B cell (primary cell): ENCODE measurements around the gene MGAT1. TPM values are rescaled to one million over a fixed set of nuclear protein-coding genes. Genes with fewer than 3 reads are reported as not detected.

Experiments used
- ATAC-seq: fragments of 200-7000 bp; cut with Tn5 transposase; one replicate; pipeline ENCODE4 v1.10.0; 2021; ENCODE audit warnings: low read depth, mild to moderate bottlenecking, moderate number of reproducible peaks, moderate library complexity
- CTCF ChIA-PET: fragments of 350-600 bp; sonication (Branson Sonifier 250); formaldehyde crosslinking; loops from one replicate; lab custom pipeline; 2021; ENCODE audit warnings: antibody characterized with exemption, inconsistent platforms; lab: Charles Lee
- POLR2A ChIA-PET: fragments of 350-600 bp; sonication (Branson Sonifier 250); formaldehyde crosslinking; loops from one replicate; lab custom pipeline; 2021; ENCODE audit warnings: antibody characterized with exemption; lab: Charles Lee
- DNase-seq: peaks from one replicate; pipeline ENCODE4 v3.0.0; 2013
- H2AFZ ChIP-seq: 2 replicates; pipeline ENCODE4 v1.6.1; 2012; ENCODE audit warnings: mild to moderate bottlenecking, low read depth, low read length; ENCODE audit not compliant: insufficient read depth, poor library complexity, severe bottlenecking
- H3K27ac ChIP-seq, 2 donors: 1 replicate in 1 of 2; 2 replicates in 1 of 2; pipeline ENCODE4 v1.5.1; 2012 to 2013; ENCODE audit warnings: low read length in 2 of 2, mild to moderate bottlenecking in 2 of 2, moderate library complexity in 1 of 2
- H3K27me3 ChIP-seq, 4 experiments: fragments of 200-600 bp in 1 of 4; sonication (generic) in 1 of 4; replicated peaks in 1 of 4; 1 replicate in 2 of 4; 2 replicates in 2 of 4; pipeline versions ENCODE4 v1.6.1 to v1.7.0; 2013 to 2016; ENCODE audit warnings: low read length in 3 of 4, mild to moderate bottlenecking in 2 of 4, mixed read lengths in 1 of 4, moderate library complexity in 1 of 4; ENCODE audit not compliant: insufficient read depth in 4 of 4, control insufficient read depth in 3 of 4; ENCODE audit errors: control extremely low read depth in 1 of 4
- H3K36me3 ChIP-seq, 2 experiments: replicated peaks in 1 of 2; 1 replicate in 1 of 2; 2 replicates in 1 of 2; pipeline versions ENCODE4 v1.6.1 to v1.7.1; 2013; ENCODE audit warnings: low read length in 1 of 2; ENCODE audit not compliant: insufficient read depth in 2 of 2, control insufficient read depth in 1 of 2; ENCODE audit errors: control extremely low read depth in 1 of 2, extremely low read depth in 1 of 2
- H3K4me1 ChIP-seq, 2 donors: fragments of 200-600 bp in 1 of 2; sonication (generic) in 1 of 2; 1 replicate in 1 of 2; 2 replicates in 1 of 2; pipeline versions ENCODE4 v1.5.1 to v1.6.1; 2013 to 2017; ENCODE audit warnings: low read length in 2 of 2; ENCODE audit not compliant: control insufficient read depth in 2 of 2, insufficient read depth in 2 of 2
- H3K4me2 ChIP-seq: replicated peaks from 2 replicates; pipeline ENCODE3; 2012; ENCODE audit warnings: mild to moderate bottlenecking, low read depth, low read length; ENCODE audit not compliant: poor library complexity, severe bottlenecking
- H3K4me3 ChIP-seq, 5 experiments: fragments of 200-600 bp in 1 of 5; sonication (generic) in 1 of 5; 1 replicate in 3 of 5; 2 replicates in 2 of 5; pipeline versions ENCODE4 v1.5.1 to v1.7.0; 2011 to 2016; ENCODE audit warnings: low read length in 4 of 5, mild to moderate bottlenecking in 4 of 5, low read depth in 2 of 5, control low read depth in 1 of 5, moderate library complexity in 1 of 5; ENCODE audit not compliant: insufficient read depth in 1 of 5; ENCODE audit errors: control extremely low read depth in 1 of 5, extremely low read depth in 1 of 5
- H3K79me2 ChIP-seq: fragments of 200-600 bp; sonication (generic); one replicate; pipeline ENCODE4 v1.6.0; 2016; ENCODE audit warnings: low read length; ENCODE audit not compliant: control insufficient read depth, insufficient read depth
- H3K9ac ChIP-seq: fragments of 200-600 bp; sonication (generic); 2 replicates; pipeline ENCODE4 v1.6.1; 2017; ENCODE audit warnings: mild to moderate bottlenecking, low read length, moderate library complexity
- H3K9me3 ChIP-seq, 3 donors: one replicate each; pipeline versions ENCODE4 v1.6.1 to v1.7.1; 2013; ENCODE audit warnings: low read length in 2 of 3; ENCODE audit not compliant: control insufficient read depth in 2 of 3, insufficient read depth in 1 of 3; ENCODE audit errors: control extremely low read depth in 1 of 3
- H4K20me1 ChIP-seq: 2 replicates; pipeline ENCODE4 v1.6.0; 2012; ENCODE audit warnings: mild to moderate bottlenecking, low read length; ENCODE audit not compliant: insufficient read depth, control insufficient read depth, poor library complexity, severe bottlenecking
- H3K27ac Mint-ChIP-seq: one replicate; pipeline ENCODE4 v1.8.0; 2021; ENCODE audit warnings: mixed read lengths
- H3K27me3 Mint-ChIP-seq: one replicate; pipeline ENCODE4 v1.8.0; 2021; ENCODE audit warnings: mixed read lengths
- H3K4me1 Mint-ChIP-seq: one replicate; pipeline ENCODE4 v1.8.0; 2021; ENCODE audit warnings: mixed read lengths
- H3K4me3 Mint-ChIP-seq: one replicate; pipeline ENCODE4 v1.8.0; 2021; ENCODE audit warnings: mixed read lengths
- H3K9me3 Mint-ChIP-seq: one replicate; pipeline ENCODE4 v1.8.0; 2022; ENCODE audit warnings: mixed read lengths; ENCODE audit not compliant: insufficient read depth
- CTCF ChIP-seq: fragments of 200-600 bp; IDR thresholded peaks from one replicate; pipeline ENCODE4 v1.8.0; 2022; ENCODE audit warnings: antibody characterized with exemption, mild to moderate bottlenecking
- EZH2 ChIP-seq: IDR thresholded peaks from 2 replicates; pipeline ENCODE4 v1.6.1; 2012; ENCODE audit warnings: borderline replicate concordance, low read depth, mild to moderate bottlenecking, moderate library complexity, low read length; ENCODE audit not compliant: insufficient read depth, poor library complexity, severe bottlenecking
- WGBS: methylation state at CpG from one replicate; pipeline ENCODE4 v1.1.5; 2013; ENCODE audit warnings: missing lambda C conversion rate; ENCODE audit not compliant: insufficient coverage; 5-methylcytosine and 5-hydroxymethylcytosine counted together
- intact Hi-C: fragments of 100-400 bp; cut with micrococcal nuclease; formaldehyde crosslinking; loops from one replicate; pipeline ENCODE4 v1.10.0; 2022
- polyA plus RNA-seq: library from polyadenylated mRNA; depleted of rRNA; stranded (reverse); fragments of >200 nt; gene quantifications from 2 replicates; pipeline ENCODE4 v1.2.3, GENCODE V29; 2012
- total RNA-seq, 2 donors: library from RNA; stranded (reverse); fragments of 120-200 nt in 1 of 2; gene quantifications; 1 replicate in 1 of 2; 2 replicates in 1 of 2; pipeline versions ENCODE4 v1.2.3 to v1.2.4, GENCODE V29; 2013 to 2022

Gene MGAT1
- total and polyA plus RNA-seq, 2 donors (not counting 1 experiment from before 2014, with no cell fraction given), result 81.2 to 140 TPM

GRCh38 chr5:180790524-180790923, 12.1 kb downstream of the MGAT1 start:
- Mint-ChIP-seq H3K27ac (peak overlapping the region; percentile 46), H3K4me3 (no peak overlapping the region), H3K4me1 (peaks cover 42% of the 10 kb centered on the region), H3K27me3 (no peaks in the 10 kb centered on the region), H3K9me3 (no peaks in the 10 kb centered on the region)
- H2AFZ ChIP-seq, result no peak overlapping the region
- ChIA-PET POLR2A (interaction anchor here (0.5 kb wide), 1 partner anchor 43 kb away, joined by 3 read pairs; no protein-coding TSS in a partner anchor), CTCF (interaction anchor here (0.6 to 3.8 kb wide), 2 partner anchors 32 to 40 kb away, joined by 3 to 20 read pairs; no protein-coding TSS in a partner anchor)
- no peaks in the 10 kb centered on the region for H3K27me3 ChIP-seq
- no peak overlapping the region for H3K4me2 ChIP-seq
- H3K9me3 ChIP-seq, result peaks cover 0 to 3% (median 0%) of the 10 kb centered on the region in 3 donors
- TF ChIP-seq EZH2 (no peak), CTCF (no peak)
- 88% methylated on average over 6 of the region's 6 CpGs for WGBS
- H3K36me3 ChIP-seq, result peaks cover 11 to 58% of the 10 kb centered on the region in 2 experiments
- H3K9ac ChIP-seq, result no peak overlapping the region
- DNase-seq, result no peak
- H3K4me3 ChIP-seq, result no peak overlapping the region
- H3K27ac ChIP-seq, result no peak overlapping the region
- peaks cover 58% of the 10 kb centered on the region for H3K79me2 ChIP-seq
- H3K4me1 ChIP-seq, result peaks cover 17 to 18% of the 10 kb centered on the region in 2 donors
- intact Hi-C loops, result loop anchor here (5.0 kb wide), 1 partner anchor 42 kb away; no protein-coding TSS in a partner anchor
- no peak for ATAC-seq
- H4K20me1 ChIP-seq, result peaks cover 97% of the 10 kb centered on the region

GRCh38 chr5:180790020-180790419, 12.6 kb downstream of the MGAT1 start:
- no peaks in the 10 kb centered on the region for H3K27me3 ChIP-seq
- CTCF ChIA-PET, result interaction anchor here (0.6 to 3.8 kb wide), 6 partner anchors 19 to 212 kb away, joined by 3 to 20 read pairs (median 4); partner anchors contain the start of gene ZFP62
- TF ChIP-seq CTCF (no peak), EZH2 (no peak)
- H2AFZ ChIP-seq, result no peak overlapping the region
- no peak overlapping the region for H3K4me3 ChIP-seq
- Mint-ChIP-seq H3K4me1 (peaks cover 38% of the 10 kb centered on the region), H3K9me3 (no peaks in the 10 kb centered on the region), H3K4me3 (no peak overlapping the region), H3K27me3 (no peaks in the 10 kb centered on the region), H3K27ac (peak overlapping the region; percentile 46)
- H3K9me3 ChIP-seq, result peaks cover 0 to 3% (median 0%) of the 10 kb centered on the region in 3 donors
- no peak overlapping the region for H3K9ac ChIP-seq
- peaks cover 53% of the 10 kb centered on the region for H3K79me2 ChIP-seq
- H3K27ac ChIP-seq, result no peak overlapping the region
- peaks cover 7 to 53% of the 10 kb centered on the region in 2 experiments for H3K36me3 ChIP-seq
- ATAC-seq (peak; percentile 73), DNase-seq (peak; percentile 49)
- 76% methylated on average over 8 of the region's 8 CpGs for WGBS
- H3K4me1 ChIP-seq, result peaks cover 16 to 17% of the 10 kb centered on the region in 2 donors
- POLR2A ChIA-PET, result interaction anchor here (0.5 to 0.7 kb wide), 2 partner anchors 43 to 71 kb away, joined by 3 read pairs; partner anchors contain the start of gene ZFP62
- intact Hi-C loops, result loop anchor here (5.0 kb wide), 1 partner anchor 42 kb away; no protein-coding TSS in a partner anchor
- H4K20me1 ChIP-seq, result peaks cover 98% of the 10 kb centered on the region
- no peak overlapping the region for H3K4me2 ChIP-seq
